GM12874 (cell line): Measurements from ENCODE around the gene SUSD6.

Experiments
- CTCF ChIP-seq: IDR thresholded peaks from 2 replicates; pipeline ENCODE4 v1.5.1; 2011; ENCODE audit warnings: low read depth, mild to moderate bottlenecking, control low read depth, low read length, moderate library complexity; ENCODE audit not compliant: insufficient read depth

The SUSD6 gene

GRCh38 chr14:69625299-69626131 lies 14.1 kb downstream of the SUSD6 start:
- TF ChIP-seq CTCF: no peak

DNA sequence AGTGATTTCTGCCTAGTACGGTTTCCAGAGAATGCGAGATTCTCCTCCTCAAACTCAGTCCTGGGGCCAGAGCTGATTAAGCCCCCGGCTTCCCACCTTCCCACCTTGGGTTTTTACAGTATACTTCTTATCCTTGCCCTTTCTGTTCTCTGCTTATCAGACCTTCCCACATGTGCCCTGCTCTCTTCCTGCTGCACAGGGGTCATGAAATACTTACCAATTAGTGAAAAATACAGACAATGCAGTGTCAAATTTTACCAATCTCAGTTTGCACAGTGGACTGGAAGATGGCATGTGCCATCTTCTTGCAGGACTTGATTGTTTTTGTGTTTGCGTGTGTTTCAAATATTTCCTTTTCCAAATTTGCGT lies 14.7 kb downstream of the SUSD6 start:
- no peak for TF ChIP-seq CTCF

DNA sequence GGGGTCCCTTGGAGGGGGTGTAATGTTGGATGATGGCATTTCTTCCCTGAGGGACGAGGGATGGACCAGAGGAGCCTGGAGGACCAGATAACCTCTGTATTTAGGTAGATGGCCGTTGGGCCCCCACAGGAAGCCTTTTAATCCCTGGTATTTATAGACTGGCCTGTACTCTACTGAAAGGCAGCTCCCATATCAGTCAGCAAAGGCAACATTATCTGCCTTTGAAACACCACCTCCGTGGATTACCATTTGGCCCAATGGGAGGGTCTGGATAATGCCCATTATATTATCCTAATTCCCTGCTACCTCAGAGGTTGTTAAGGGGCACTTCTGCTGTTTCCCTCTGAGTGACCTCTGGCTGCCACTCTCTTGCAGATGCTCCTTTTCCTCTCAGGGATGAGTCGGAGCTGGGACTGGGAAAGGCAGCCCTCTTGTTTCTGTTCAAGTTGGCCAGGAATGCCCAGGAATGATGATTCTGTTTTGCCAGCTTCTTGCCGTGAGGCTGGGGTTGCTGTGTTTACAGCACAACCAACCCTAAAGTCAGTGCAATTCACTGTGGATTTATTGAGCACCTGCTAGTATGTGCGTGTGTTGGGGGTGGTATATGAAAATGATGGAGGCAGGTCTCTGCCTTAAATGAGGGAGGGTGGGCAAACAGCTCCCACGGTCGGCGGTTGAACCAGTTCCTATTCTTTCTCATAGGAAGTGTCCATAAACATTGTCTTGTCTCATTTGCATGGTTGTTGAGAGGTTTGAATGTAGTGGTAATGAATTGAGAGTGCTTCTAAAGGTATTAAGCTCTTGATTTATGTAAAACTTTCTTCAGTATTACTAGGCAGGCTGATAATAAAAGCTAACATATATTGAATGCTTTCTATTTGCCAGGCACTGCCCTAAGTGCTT lies 18.1 kb downstream of the SUSD6 start:
- no peak for TF ChIP-seq CTCF

DNA sequence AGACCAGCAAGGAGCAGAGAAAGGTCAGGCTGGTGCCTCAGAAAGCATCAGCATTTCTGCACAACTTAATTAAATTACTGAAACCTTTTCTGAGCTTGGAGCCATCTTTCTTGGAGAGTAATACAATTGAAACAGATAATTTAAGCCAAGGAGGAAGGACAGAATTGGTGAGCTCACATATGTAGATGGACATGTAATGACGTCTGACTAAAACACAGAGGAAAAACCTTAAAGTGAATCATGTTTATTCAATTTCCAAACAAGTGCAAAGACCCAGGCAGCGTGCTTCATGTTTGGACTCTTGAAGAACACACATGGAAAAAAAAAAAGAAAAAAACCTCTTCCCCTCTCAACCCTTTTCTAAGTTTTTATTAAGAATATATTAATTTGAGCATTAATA lies 19.0 kb downstream of the SUSD6 start:
- TF ChIP-seq CTCF: no peak

GRCh38 chr14:69631509-69631908 lies 20.1 kb downstream of the SUSD6 start:
- TF ChIP-seq CTCF: no peak

GRCh38 chr14:69632164-69632563 lies 20.8 kb downstream of the SUSD6 start:
- TF ChIP-seq CTCF: no peak

DNA sequence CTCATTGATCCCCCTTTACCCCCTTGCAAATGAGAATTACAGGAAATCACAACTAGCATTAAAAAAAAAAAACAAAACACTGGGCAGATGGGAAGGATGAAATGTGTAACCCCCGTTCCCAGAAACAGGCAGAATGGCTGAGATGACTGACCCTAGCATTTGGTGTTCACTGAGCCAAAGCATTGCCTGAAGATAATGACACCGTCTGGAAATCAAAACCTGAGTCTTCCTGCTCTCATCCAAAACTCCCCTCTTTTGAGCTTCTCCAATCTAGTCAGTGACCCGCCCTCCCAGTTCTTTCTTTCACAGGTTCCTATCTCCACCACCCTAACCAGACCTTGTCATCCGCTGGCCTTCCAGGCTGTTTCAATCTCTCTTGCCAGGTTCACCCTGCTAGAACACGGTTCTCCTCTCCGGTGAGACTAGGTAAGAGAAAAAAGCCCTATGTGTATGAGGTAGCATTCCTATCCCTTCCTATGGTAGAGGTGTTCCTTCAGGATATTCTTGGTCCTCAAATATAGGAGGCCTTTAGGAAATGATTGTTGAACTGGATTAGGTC lies 21.3 kb downstream of the SUSD6 start:
- no peak for TF ChIP-seq CTCF
